Measurements from ENCODE around the gene NHSL2.

Gene NHSL2

GRCh38 chrX:72029483-72030411 is 119.1 kb downstream of the NHSL2 start:
- TF ChIP-seq CTCF (IDR thresholded peaks at IDR 0.05): no peak

- TF ChIP-seq CTCF (IDR thresholded peaks at IDR 0.05): no peak
Observed at GRCh38 chrX:72030431-72030830, 119.8 kb downstream of the NHSL2 start.

GRCh38 chrX:72031118-72031517 is 120.5 kb downstream of the NHSL2 start:
- no peak for TF ChIP-seq CTCF (IDR thresholded peaks at IDR 0.05)

GRCh38 chrX:72031634-72032033 is 121.0 kb downstream of the NHSL2 start:
- no peak for TF ChIP-seq CTCF (IDR thresholded peaks at IDR 0.05)

- TF ChIP-seq CTCF (IDR thresholded peaks at IDR 0.05): no peak
Observed at GRCh38 chrX:72037601-72038000, 127.0 kb downstream of the NHSL2 start.

GRCh38 chrX:72038016-72038415 is 127.4 kb downstream of the NHSL2 start:
- TF ChIP-seq CTCF (IDR thresholded peaks at IDR 0.05): no peak

- no peak for TF ChIP-seq CTCF (IDR thresholded peaks at IDR 0.05)
Observed at GRCh38 chrX:72038868-72039267, 128.2 kb downstream of the NHSL2 start.
